Stimulated activated CD4-positive, alpha-beta T cell treated with anti-CD3 and anti-CD28 coated beads, Interleukin-1b, Interleukin-23, amount 100 ng/mL, for 24 hours (primary cell): Measurements from ENCODE around the gene UBAC2.
"Not testable (repeated sequence)": the region's sequence is repeated elsewhere in the genome, so short reads cannot be mapped to it uniquely, and the experiment has no call there.

Experiments
- DNase-seq, 4 experiments: peaks; one replicate each; pipeline ENCODE4 v3.0.0-alpha.2; 2020; ENCODE audit warnings: low read depth in 4 of 4, low spot score in 1 of 4

UBAC2 gene

DNA sequence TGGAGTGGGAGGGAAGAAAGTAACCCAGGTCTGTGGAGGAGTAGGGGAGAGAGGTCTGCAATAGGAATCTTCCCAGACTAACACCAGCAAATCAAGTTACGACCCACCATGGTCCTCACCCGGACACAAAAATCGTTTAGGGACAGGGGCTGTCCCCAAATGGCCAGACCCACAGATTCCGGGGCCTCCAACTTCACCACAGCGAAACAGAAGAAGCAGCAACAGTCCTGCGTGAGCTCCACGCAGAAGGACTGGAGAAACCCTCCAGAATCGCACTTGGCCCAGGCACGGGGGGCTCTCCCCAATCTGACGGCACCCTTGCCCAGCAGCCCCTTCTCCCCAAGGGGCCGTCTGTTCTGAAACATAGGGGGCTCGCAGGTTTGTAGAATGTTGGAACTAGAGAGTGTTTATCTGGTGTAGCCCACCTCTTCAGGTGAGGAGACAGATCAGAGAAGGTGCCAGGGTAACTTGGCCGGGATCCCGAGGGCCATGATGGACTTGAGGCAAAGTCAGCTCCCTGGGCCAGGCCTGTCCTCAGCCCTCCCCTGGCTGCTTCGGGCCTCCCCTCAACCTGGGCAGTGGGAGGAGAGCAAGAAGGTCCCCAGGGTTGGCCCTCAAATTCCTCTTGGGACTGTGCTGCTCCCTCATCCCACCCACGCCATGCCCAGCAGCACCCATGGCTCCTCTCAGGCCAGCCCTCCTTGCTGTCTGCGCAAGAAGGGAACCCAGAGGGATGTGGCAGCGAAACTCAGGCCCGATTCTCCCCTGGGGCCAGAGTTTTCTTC is 189.1 kb downstream of the UBAC2 start:
- DNase-seq, result no peak

DNA sequence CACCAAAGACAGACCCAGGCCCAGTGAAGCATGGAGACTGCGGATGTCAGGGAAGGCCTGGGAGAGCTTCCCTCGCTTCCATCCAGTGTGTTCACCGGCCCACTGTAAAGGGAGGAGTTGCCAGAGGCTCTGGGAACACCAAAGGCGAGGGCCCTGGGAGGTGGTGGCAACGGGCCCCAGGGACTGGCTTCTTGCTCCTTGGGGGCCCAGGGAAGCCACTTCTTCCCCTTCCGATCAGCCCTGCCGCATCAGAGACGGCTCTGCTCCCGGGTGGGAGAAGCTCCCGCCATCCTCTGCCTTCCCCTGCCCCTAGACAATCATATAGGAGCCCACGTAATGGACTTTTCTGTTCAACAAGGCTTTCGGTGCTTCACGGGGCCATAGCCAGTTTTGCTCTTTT is 189.9 kb downstream of the UBAC2 start:
- DNase-seq, result no peak

DNA sequence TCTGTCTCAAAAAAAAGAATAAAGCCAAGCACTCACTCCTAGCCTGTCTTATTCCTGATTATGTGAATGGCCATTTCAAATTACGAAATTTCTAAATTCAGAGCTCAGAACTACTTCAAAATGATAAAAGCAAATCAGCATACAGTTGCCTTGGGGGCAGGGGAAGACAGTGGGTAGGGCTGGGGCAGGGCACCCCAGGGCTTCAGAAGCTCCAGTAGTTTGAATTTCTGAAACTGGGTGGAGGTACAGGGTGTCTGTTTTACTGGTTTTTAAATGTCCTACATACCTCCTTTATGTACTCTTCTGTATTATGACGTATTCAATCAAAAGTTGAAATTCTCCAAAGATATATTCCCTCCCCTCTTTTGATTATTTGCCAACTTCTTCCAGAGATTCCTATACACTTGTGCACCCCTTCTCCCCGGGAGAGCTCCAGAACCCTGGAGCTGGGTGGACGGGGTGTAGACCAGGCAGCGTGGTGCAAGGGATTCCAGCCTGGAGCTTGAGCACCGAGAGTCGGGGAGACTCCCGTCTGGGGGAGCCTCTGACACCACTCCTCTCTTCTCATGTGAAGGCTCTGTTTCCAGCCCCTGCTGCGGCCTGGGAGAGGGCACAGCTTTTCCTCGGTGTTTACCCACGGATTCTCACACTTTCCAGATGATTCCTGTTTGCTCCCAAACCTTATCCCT is 191.3 kb downstream of the UBAC2 start:
- DNase-seq, result no peak

DNA sequence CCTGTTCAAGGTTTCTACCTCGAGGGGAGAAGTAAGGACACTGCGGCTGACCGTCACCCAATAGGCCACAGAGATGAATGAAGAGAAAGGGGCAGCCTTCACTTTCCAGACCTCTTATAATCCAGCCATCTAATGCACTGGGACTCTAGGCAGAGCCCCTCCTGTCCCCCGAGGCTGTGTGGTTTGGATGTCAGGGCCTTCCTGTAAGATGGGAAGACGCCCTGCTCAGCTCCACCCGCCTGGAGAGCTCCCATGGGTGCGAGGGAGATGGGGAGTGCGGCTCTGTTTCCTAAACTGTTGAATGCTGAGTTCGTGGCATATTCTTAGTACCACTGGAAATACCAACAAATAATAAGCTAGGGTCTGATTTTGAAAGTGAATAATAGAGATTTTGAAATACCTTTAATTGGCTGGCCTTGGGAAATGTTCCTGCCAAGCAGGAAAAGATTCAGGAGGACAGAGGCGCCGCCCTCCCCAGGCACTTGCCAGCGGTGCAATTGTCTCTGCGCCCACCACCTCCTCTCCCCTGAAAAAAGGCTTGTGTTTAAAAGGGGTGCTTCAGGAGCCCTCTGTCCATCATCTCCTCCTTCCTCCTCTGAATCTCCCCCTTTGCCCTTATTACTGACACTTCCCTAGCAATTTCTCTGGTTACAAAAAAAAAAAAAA is 191.9 kb downstream of the UBAC2 start:
- DNase-seq, result no peak

DNA sequence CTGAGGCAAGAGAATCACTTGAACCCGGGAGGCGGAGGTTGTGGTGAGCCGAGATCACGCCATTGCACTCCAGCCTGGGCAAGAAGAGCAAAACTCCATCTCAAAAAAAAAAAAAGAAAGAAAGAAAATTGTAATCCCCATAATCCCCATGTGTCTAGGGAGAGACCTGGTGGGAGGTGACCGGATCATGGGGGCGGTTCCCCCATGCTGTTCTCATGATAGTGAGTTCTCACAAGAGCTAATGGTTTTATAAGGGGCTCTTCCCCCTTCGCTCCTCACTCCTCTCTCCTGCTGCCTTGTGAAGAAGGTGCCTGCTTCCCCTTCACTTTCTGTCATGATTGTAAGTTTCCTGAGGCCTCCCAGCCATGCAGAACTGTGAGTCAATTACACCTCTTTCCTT is 192.7 kb downstream of the UBAC2 start:
- DNase-seq, result not testable (repeated sequence)

DNA sequence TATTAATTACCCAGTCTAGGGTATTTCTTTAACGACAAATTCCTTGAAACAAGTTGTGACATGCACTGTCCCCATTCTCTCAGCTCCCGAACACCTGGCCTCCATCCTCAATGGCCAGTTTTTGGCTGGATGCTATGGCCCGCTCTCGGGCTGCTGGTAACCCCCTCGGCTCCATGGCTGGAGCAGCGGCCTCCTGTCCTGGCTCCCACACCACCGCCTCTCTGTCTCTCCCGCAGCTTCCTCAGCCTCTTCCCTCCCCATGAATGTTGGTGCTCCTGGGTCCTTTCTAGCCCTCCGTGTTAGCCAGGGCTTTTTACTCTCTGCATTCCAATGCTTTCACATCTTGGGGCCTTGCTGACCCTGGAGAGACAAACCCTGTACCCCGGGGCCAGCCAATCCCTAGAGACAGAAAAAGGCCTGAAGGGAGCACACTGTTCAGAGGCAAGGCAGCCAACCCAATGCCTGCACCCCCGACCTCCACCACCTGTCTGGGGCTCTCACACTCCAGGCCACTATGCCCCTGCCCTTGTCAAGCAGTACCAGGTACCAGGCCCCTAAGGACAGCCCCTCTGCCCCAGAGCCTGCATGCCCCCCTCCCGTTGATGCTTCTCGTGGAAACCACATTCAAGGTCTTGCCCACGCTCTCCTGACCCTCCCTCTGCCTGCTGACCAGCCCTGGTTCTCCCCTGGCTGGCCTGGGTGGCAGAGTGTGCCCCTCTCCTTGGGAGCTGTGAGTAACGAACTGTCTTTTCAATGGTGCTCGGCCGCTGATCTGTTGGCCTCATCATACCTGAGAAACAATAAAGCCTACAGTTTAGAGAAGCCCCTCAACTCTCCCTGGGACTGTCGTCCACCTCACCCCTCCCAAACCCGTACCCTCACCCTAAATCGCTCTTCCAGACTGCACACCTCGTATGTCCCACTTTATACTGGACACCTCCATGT is 193.4 kb downstream of the UBAC2 start:
- no peak for DNase-seq

DNA sequence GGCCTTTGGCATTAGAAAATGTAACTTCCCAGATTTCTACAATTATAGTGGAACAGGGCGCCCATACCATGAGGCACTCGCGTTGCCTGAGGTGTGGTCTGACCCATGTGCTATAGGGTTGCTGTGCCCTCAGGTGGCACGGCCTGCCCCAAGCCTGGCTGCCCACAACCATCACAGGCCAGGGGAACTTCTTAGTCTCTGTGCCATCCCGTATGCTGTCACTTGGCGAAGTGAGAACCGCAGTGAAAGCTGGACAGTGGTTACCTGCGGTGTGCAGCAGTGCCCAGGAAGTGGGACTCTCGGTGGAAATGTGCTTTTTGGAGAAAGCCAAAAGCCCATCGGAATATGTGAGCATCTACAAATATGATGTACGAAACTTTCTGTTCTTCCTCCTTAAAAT is 194.8 kb downstream of the UBAC2 start:
- no peak for DNase-seq

DNA sequence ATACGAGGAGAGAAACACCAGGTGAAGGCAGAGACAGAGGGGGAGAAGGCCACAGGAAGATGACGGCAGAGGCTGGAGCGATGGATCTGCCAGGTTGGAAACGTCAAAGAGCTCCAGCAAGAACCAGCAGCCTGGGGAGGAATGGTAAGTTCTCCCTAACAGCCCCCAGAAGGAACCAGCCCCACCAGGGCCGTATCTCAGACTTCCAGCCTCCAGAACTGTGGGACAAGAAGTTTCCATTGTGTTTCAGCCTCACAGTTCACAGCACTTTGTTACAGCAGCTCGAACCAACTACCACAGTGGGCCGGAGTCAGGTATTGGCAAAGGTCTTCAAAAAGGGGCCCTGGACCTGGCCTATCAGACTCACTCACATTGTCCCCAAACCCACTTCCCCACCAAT is 195.8 kb downstream of the UBAC2 start:
- no peak for DNase-seq

DNA sequence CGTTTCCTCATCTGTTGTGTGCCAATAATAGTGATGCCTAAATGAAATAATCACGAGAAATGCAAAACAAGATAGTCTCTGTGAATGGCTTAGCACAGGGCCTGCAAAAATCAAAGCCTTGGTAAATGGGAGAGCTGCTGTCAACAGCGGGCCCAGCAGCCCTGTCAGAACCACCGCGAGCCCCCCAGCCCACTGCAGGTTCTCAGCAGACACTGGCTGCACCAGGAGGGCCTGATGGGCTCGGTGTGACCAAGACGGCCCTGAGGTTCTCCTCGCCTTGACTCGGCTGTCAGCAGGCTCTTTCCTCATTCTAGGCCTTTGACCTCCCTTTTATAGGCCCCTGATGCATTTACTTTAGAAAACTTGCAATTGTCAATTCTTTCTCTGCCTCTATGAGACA is 197.4 kb downstream of the UBAC2 start:
- DNase-seq, result no peak

DNA sequence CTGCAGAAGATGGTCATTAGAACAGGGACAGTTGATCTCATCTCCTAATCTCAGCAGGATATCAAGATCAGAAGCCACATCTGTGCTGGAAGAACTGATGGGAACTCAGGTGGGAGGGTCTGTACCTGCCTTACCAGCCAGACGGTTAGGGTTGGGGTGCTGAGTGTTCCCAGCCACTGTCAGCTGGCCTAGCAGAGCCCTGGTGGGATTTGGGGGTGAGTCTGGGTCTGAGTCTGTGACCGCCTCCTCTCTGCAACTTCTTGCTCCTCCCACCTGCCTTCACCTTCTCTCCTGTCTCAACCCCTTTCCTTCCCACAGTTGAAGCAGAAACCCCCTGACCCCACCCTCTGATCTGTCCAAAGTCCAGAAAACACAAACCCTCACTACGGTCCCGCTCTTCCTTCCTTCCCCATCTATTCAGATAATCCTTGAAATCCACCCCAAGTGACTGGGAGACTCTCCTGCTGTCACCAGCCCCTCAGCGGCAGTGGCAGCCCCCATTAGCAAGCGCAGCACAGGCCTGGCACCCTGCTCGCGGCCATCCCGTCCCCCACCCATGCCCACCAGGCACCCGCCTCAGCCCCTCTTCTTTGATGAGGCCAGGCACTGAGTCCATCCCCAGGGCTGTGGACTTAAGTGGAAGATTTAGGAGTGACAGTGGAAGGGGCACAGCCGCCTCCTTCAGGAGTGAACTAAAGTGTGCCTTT is 198.4 kb downstream of the UBAC2 start:
- DNase-seq, result no peak

DNA sequence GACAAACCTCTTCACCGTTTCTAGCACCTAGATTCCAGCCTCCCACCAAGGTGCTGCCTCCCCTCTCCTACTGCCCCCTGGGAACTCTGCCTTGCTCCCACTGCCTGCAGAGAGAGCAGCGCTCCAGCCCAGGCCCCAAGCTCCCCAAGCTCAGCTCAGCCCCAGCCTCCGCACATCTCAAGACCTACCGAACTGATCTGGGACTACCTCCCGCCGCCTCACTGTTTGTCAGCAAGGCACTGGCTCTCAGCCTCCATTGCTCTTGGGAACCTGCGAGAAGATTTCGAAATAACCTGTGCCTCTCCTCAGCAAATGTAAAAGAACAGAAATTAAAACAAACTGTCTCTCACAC is 198.9 kb downstream of the UBAC2 start:
- no peak for DNase-seq

DNA sequence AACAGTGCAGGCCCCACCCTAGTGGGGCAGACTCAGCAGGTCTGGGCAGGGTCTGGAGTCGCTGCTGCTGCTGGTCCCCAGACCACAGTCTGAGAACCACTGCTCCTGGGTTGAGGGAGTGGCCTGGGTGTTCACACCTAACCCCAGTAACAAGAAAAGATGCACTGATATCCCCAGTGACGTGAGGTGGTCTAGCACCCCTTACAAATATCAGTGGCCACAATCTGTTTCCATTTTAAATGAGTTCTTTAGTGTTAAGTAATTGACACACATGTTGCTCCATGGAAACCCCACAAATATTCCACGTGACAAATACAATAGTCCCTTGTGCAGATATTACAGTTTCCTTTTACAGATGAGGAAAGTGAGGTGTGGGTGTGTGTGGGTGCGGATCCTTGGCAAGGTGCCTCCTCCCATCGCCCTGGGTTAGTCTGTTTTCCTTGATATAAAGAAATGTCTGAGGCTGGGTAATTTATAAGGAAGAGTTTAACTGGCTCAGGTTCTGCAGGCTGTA is 202.9 kb downstream of the UBAC2 start:
- no peak for DNase-seq

DNA sequence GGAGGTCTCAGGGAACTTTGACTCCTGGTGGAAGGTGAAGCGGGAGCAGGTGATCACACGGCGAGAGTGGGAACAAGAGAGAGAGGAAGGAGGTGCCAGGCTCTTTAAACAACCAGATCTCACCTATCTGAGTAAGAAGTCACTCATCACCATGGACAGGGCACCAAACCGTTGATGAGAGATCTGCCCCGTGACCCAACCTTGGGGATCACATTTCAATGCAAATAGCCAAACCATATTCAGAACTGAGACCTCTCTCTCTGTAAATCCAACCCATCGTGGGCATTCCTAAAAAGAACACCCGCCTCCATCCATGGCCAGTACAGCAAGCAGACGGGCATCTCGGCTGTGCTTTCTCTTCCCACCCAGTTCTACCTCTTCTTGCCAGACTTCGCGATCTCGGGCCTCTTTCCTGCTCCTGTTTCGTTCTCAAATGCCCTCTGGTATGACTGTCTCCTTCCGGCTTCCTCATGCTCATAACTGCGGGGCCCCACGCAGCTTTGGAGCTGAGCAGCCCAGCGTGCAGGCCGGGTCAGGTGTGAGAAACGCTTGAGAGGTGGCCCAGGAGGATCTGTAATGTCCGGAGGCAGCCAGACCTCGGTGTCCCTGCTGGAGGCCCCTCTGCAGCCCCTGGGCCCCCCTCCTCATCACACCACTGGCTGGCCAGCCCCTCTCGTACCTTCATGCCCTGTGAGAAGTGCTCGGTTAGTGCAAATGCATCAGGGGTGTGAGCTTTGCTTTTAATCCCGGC is 203.5 kb downstream of the UBAC2 start:
- DNase-seq, result no peak

DNA sequence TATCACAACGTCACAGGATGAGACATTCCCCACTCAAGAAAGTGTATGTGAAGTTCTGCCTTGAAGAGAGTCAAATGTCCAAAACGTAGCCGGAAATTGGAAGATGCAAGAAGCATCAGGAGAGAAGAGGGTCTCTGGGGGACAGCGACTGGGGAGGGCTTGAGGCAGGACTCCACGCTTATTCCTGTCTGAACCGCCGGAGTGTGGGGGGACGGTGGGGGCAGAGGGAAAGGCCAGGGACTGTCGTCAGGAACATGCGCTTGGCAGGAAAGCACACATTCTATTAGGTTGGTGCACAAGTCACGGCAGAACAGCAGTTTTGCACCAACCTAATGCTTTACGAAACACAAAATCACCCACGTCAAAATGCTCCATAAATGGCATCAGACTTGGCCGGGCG is 205.3 kb downstream of the UBAC2 start:
- no peak for DNase-seq

DNA sequence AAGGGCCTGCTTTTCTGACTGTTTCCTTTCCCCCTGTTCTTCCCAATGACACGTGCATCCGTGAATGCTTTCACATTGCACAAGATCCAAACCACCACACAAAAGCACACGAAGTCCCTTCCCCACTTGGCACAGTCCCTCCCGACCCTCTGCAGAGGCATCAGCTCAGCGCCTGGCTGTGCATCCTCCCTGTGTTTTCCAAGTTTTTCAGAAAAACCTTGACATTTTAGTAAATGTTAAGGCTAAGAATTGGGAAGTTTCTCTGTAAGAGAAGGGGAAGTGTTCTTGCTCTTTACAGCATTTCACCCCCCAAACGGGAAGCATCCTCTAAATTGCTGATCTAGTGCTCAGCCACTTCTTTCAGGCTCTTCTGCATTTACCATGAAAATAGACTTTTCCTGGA is 206.1 kb downstream of the UBAC2 start:
- no peak for DNase-seq

DNA sequence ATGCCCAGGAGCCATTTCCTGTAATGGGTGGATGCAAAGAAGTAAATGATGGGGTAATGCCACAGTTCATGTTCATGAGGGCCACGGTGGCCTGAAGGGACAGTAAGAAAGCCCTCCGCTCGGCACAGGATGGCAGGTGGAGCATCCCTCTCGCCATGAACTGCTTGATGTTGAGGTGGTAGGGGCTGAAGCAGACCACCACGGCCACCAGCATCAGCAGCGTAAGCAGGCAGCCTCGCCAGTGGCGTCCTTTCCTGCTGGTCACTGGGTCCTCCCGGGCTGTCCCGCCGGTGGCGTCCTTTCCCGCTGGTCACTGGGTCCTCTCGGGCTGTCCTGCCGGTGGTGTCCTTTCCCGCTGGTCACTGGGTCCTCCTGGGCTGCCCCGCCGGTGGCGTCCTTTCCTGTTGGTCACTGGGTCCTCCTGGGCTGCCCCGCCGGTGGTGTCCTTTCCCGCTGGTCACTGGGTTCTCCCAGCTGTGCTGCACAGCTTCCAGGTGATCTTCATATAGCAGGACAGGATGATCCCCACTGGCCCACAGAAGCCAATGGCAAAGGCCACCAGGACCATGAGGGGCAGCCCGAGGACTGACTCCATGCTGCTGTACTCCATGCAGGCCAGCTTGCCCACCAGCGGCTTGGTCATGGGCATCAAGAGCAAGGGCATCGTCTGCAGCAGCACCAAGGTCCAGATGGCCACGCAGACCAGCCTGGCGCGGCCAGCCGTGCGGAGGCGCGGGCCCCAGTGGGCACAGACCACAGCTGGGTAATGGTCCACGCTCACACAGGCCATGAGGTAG is 207.4 kb downstream of the UBAC2 start:
- DNase-seq, result no peak

DNA sequence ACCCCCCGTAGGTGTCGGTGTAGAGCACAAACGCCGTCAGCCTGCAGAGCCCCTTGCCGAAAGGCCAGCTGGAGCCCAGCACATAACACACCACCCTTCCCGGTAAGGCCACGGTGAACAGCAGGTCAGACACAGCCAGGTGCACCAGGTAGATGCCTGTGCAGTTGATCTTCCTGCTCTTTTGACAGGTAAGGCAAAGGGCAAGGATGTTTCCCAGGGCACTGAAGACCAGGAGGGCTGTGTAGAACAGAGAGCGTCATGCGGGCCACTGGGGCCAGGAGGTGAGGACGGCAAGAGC is 208.0 kb downstream of the UBAC2 start:
- DNase-seq, result no peak

DNA sequence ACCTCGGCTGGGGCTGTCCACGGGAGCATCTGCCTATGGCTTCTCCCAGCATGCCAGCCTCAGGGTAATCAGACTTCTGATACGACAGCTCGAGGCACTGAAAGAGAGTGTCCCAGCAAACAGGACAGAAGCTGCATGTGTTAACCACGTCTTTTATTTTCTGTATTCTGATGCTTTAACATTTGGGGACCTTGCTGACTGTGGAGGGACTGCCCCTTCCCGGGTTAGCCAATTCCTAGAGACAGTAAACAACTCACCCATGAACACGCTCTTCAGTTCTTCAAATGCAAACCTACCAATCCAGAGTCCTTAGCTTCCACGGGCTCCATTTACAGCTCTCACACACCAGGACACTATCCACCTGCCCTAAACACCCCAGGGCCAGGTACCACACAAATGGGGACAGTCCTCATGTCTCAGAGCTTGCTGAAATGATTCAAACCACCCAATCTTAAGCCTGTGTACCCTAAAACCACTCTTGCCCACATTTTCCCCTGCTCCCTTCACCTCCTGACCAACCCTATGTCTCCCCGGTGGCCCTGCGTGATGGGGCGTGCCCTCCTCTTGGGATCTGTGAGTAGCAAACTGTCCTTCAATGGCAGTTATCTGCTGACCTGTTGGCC is 208.9 kb downstream of the UBAC2 start:
- not testable (repeated sequence) for DNase-seq
